ENCODE results near the gene FEZF1.
"Not testable (repeated sequence)": the region's sequence is repeated elsewhere in the genome, so short reads cannot be mapped to it uniquely, and the experiment has no call there.

FEZF1 gene

DNA sequence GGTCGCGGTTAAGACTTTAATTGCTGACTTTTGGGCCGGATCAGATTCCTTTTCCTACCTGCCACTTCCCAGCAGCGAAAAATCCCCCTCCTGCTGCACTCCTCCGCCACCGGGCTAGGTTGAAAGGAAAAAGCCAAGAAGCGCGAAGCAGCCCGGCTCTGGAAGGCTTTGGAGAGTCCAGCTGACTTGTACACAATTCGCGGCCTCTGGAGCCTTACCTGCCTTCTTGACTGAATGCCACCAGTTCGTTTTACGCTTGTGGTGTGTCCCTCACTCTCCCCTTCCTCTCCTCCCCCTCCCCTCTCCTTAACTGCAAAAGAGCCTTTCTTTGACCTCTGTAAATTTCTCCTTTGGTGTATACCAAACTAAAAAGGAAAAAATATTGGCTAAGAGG, 2.7 kb upstream of the FEZF1 start:
- DNase-seq (ENCODE audit: low read depth in 2 of 2), result no peak

DNA sequence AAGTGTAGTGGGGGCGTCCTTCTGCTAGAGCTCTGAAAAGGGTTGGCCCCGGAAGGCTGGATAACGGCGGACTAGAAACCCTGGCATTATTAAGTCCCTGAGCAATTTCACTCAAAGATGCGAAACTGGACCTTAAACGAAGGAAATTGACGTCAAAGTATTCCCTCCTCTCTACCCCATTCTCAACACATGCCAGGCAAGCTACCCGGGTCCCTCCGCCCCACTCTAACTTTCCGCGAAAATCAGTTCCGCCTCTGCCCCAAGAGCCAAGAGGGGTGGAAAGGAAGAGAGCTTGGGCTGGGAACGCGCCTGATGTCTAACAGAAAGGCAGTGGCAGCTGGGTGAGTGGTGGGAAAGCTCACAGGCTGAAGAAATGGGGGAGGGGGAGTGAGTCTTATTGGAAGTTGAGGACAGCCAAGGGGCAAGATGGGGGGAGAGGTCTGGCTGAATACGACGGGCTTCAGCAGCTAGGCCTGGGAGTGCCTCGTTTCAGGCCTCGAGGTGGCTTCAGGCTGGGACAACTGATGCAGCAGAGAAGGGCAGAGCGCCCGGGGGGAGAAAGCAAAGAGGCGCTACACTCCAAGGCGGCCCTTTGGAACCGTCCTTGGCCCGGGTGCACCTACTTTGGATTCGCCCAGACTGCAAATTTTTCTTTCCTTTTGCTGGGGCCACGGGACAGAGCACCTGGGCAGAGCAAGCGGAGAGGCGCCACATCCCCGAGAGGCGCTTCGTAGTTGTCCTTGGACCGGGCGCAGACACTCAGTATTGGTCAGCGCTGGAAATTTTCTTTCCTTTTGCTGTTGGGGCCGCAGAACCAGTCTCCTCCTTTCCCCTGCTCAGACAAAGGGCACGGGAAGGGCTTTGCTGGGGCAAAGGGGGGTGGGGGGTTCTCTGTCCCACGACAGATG, 2.0 kb upstream of the FEZF1 start:
- no peak for DNase-seq (ENCODE audit: low read depth in 2 of 2)

GRCh38 chr7:122305475-122306319, 1.1 kb upstream of the FEZF1 start:
- DNase-seq (ENCODE audit: low read depth in 2 of 2), result no peak

- DNase-seq (ENCODE audit: low read depth in 2 of 2), result no peak
Observed at GRCh38 chr7:122304996-122305421, 459 bp upstream of the FEZF1 start.

- no peak for DNase-seq (ENCODE audit: low read depth in 2 of 2)
Observed at GRCh38 chr7:122303531-122304318, 825 bp downstream of the FEZF1 start.

DNA sequence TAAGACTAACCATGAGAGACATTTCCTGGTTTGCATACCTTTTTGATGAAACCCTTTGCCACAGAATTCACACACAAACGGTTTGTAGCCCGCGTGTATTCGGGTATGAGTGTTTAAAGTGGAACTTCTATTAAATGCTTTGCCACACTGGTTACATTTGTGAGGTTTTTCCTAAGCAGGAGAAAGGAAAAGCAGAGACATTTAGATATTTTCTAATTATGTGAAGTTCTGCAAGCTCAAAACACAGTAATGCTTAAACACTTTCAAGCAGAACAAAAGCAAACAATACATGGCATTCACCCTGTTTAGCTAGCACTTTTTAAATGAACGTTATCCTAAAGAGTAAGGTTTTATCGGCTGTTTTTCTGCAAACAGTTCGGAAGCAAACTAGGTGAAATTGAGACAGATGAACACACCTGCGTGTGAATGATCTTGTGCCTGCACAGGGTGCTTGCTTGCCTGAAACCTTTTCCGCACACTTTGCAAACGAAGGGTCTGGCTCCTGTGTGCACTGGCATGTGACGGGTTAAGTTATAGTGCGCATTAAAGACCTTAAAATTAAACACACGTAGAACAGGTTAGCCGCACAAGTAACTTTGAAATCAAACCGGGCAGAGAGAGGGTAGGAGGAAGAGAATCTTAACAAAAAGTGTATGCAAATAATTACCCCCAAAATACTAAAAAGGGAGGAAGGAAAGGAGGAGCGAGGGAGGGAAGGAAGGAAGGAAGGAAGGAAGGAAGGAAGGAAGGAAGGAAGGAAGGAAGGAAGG, 1.6 kb downstream of the FEZF1 start:
- no peak for DNase-seq (ENCODE audit: low read depth in 2 of 2)

- no peak for DNase-seq (ENCODE audit: low read depth in 2 of 2)
Observed at GRCh38 chr7:122301858-122302760, 2.4 kb downstream of the FEZF1 start.

DNA sequence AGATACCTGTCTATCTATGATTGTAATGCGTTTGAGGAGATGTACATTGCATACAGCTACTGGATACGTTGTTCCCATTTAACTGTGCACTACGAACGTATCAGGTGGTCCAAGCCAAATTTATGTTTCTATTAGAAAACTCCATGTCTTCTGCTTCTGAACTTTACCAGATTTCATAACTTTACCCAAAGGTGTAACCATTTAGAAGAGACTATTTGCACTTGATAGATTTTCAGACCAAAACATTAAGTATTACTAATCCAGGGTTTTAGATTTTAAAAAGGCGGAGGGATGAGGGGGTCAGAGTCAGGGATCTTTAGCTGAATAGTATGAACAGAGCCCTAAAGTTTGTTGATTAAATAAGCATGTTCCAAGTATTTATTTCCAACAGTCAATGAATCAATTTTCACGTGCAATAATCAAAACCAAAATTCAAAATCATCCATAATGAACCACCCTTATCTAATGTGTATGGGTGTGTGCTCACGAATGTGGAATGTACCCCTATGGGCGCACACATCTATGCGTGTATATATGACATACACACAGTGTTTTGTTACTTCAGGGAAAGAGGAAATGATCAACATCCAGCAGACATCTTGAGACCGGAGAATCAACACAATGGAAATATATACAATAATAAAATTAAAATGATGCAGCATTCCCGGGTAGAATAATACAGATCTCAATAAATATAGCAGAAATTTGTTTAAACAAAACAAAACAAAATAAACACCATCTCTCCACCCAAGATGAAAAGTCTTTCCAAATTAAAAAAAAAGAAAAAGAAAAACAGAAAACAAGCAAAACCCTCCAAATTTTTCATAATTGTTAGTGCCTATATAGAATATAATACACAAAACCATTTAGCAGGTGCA, 3.4 kb downstream of the FEZF1 start:
- no peak for DNase-seq (ENCODE audit: low read depth in 2 of 2)

DNA sequence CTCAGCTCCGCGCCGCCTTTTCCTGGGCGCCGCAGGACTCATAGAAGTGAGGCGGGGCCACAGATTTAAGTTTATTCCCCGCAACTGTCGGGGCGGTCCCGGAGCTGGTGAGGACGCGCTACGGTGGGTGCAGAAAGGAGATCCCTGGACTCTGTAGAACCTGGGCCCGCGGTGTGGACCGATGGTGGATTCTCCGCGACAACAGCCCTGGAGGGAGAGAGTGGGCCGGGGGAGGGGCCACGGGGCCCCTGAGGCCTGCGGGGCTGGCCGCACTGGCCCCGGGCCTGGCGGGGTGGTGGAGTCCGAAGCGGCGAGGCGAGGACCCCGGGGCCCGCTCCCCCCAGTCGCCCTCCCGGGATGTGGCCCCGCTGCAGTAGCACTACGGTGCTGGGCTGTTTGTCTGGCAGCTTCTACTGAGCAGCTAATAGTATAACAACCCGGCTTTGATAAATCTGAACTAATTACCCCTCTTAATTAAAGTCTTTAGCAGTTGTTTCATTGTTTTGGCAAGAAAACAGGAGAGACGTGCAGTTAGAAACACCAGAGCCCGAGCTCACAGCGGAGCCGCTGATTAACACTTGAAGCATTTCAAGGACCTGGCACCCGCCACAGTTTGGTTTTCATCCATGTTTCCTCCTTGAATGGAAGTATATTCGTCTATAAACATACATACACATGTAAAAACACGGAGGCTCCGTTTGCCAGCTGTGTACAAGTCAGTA, 4.2 kb downstream of the FEZF1 start:
- no peak for DNase-seq (ENCODE audit: low read depth in 2 of 2)

DNA sequence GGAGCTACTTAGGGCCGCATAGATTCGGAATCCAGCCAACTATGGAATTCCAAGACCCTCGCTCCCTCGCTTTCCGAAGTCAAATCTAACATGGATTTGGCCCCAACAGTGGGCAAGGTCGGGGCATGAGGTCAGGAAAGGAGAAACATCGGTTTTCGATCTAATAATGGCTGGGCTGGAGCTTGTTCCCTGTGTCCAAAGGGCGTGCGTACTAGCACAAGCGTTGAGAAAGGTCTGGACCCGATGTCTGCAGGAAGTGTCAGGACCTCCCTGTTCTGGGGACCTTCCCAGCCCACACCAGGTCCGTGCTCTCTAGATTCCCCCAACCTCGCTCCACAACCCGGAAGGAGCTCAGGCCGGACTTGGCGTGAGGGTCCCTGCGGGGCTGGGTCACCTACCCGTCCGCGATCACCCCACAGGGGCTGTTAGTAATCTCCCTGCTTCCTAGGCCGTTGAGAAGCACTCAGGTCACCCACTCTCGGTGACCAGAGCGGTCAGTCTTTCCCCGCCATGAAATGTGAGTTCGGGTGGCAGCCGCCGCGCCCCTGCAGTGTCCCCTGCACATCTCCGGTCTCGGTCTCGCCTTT, 4.8 kb downstream of the FEZF1 start:
- DNase-seq (ENCODE audit: low read depth in 2 of 2), result no peak

- no peak for DNase-seq (ENCODE audit: low read depth in 2 of 2)
Observed at GRCh38 chr7:122298618-122299017, 5.9 kb downstream of the FEZF1 start.

DNA sequence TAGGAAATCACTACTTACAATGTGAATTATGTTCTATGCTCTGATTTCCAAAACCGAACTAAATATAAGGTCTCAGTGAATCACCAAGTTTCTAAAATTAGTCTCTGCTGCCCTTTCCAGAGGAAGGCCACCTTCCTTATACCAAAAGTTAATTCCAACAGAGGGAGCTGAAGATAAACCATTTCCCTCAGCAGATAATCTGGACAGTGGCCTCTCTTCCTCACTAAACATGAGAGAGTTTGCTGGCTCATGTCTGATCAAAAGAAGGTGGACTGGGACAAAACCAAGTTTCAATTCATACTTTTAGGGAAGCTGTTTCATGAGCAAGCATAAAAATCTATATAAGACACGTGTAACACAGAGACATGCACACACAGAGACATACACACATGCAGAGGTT, 6.4 kb downstream of the FEZF1 start:
- DNase-seq (ENCODE audit: low read depth in 2 of 2), result no peak

DNA sequence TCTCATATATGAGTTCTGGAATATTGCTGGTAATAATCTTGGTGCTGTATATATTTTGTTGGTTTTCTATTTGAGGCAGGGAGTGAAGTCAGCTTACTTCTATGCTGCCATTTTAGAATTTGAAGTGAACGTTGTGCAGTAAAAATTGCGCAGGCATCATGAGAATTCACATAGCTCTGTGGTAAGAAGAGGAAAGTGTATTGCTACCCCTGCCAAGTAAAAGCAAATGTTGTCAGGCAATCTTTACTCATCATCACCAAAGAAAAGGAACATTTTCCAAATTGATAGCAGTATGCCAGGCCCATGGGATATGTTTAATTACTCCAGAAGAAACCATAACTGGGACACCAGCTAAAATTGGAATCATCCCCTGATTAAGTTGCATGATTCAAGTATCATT, 13.4 kb downstream of the FEZF1 start:
- no peak for DNase-seq (ENCODE audit: low read depth in 2 of 2)

GRCh38 chr7:122290476-122290875, 14.1 kb downstream of the FEZF1 start:
- no peak for DNase-seq (ENCODE audit: low read depth in 2 of 2)

DNA sequence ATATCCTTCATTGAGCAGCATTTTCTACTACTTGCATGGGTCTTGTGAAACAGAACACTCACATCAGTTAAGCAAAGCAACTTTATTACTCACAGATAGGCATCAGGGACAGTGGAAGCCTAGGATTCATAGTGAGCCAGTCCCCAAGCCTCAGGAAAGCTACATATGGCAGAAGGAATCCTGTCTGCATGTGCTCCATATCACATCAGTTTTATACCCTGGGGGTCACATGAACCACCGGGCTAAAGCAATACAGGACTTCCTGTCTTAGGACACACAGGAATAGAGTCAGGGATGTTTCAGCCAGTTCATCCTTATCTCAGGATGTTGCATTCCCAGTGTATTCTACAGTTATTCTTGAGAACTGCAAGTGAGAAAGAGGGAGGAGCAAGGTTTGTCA, 15.1 kb downstream of the FEZF1 start:
- no peak for DNase-seq (ENCODE audit: low read depth in 2 of 2)

DNA sequence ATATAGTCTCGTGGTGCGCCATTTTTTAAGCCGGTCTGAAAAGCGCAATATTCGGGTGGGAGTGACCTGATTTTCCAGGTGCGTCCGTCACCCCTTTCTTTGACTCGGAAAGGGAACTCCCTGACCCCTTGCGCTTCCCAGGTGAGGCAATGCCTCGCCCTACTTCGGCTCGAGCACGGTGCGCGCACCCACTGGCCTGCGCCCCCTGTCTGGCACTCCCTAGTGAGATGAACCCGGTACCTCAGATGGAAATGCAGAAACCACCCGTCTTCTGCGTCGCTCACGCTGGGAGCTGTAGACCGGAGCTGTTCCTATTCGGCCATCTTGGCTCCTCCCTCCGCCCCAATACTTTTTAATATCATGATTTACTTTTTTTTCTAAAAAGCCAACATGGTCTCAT, 19.9 kb downstream of the FEZF1 start:
- DNase-seq (ENCODE audit: low read depth in 2 of 2), result not testable (repeated sequence)

DNA sequence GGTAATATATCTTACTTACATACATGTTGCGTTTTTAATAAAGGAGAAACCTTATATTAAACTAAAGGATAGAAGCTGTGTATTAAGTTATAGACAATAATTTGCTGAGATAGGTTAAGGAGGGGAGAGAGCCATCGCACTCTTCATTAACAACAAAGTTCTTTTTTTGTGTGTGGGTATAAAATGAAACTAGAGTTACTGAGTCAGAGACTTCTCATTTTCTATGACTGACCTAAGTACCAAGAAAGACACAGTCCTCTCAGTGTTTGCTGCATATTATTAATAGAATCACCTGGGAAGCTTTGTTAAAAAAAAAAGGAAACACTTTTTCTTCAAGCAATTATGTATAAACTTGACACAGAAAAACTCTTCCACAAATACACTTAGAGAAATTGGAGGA, 31.4 kb downstream of the FEZF1 start:
- DNase-seq (ENCODE audit: low read depth in 2 of 2), result no peak

DNA sequence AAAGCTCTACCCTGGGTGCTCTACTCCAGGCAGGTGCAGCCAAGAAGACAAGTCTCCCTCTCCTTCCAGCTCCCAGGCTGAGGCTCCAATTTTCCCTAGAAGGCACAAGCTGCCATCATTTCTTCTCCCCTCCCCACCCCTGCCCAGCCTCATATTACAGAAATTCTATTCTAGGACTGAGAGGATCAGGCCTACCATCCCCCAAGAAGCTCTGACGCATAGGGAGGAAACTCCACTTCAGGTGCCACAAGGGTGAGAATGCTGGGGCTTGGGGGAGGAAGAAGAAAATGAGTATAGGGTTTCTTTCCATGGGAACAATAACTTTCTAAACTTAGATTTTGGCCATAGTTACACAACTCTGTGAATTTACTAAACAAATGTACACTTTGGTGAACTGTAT, 35.3 kb downstream of the FEZF1 start:
- DNase-seq (ENCODE audit: low read depth in 2 of 2), result no peak
